Endothelial cell of umbilical vein (primary cell): Measurements from ENCODE around the gene C1orf35. TPM values are rescaled to one million over a fixed set of nuclear protein-coding genes. Genes with fewer than 3 reads are reported as not detected.

Experiments
- BruUV-seq: library from RNA; stranded (reverse); fragments of 400-500 nt; replicated peaks from 2 replicates; lab custom pipeline; 2021; lab: Mats Ljungman, UMichigan
- CTCF ChIA-PET: fragments of 300-600, 350-600 bp; sonication (Branson Sonifier 250); formaldehyde crosslinking; loops from one replicate; lab custom pipeline; 2021; ENCODE audit warnings: antibody characterized with exemption, inconsistent platforms; lab: Charles Lee
- POLR2A ChIA-PET: fragments of 300-600, 350-600 bp; sonication (Branson Sonifier 250); formaldehyde crosslinking; loops from one replicate; lab custom pipeline; 2021; ENCODE audit warnings: antibody characterized with exemption, inconsistent platforms; lab: Charles Lee
- DNase-seq: peaks from one replicate; pipeline ENCODE4 v3.0.0-alpha.2; 2011; ENCODE audit warnings: low read depth, low spot score
- FAIRE-seq: peaks from 2 replicates; lab custom pipeline; 2011; peaks lifted over from hg19 to GRCh38; lab: Jason Lieb, UNC
- H2AFZ ChIP-seq: 2 replicates; pipeline ENCODE4 v1.6.0; 2012; ENCODE audit warnings: low read depth, low read length, control low read depth, inconsistent platforms
- H3K27ac ChIP-seq: 2 replicates; pipeline ENCODE4 v1.5.1; 2011; ENCODE audit warnings: low read depth, mild to moderate bottlenecking, control low read depth, low read length, moderate library complexity; ENCODE audit not compliant: insufficient read depth
- H3K27me3 ChIP-seq, 2 experiments: 2 replicates each; pipeline versions ENCODE4 v1.6.0 to v1.6.1; 2011; ENCODE audit warnings: low read length in 2 of 2, mixed read lengths in 1 of 2; ENCODE audit not compliant: control insufficient read depth in 2 of 2, insufficient read depth in 2 of 2
- H3K36me3 ChIP-seq, 2 experiments: 2 replicates in 1 of 2; 3 replicates in 1 of 2; pipeline ENCODE4 v1.5.1; 2011; ENCODE audit warnings: low read length in 2 of 2, mild to moderate bottlenecking in 1 of 2, moderate library complexity in 1 of 2; ENCODE audit not compliant: control insufficient read depth in 2 of 2, insufficient read depth in 2 of 2; ENCODE audit errors: extremely low read depth in 1 of 2
- H3K4me1 ChIP-seq: 3 replicates; pipeline ENCODE4 v1.5.1; 2011; ENCODE audit warnings: mild to moderate bottlenecking, low read length; ENCODE audit not compliant: control insufficient read depth, insufficient read depth; ENCODE audit errors: extremely low read depth
- H3K4me2 ChIP-seq: 2 replicates; pipeline ENCODE4 v1.6.1; 2011; ENCODE audit warnings: low read length, control low read depth, mixed read lengths; ENCODE audit not compliant: insufficient read depth
- H3K4me3 ChIP-seq, 3 experiments: fragments of 200-600 bp in 1 of 3; sonication (generic), shearing (Covaris generic) in 1 of 3; replicated peaks in 1 of 3; 2 replicates each; pipeline ENCODE4 v1.5.1; 2011 to 2016; ENCODE audit warnings: control low read depth in 3 of 3, low read length in 3 of 3, mild to moderate bottlenecking in 2 of 3, inconsistent platforms in 1 of 3, low read depth in 1 of 3, moderate library complexity in 1 of 3; ENCODE audit not compliant: insufficient read depth in 1 of 3
- H3K79me2 ChIP-seq: 2 replicates; pipeline ENCODE4 v1.6.0; 2012; ENCODE audit warnings: low read length, inconsistent platforms; ENCODE audit not compliant: control insufficient read depth, insufficient read depth
- H3K9ac ChIP-seq: replicated peaks from 2 replicates; pipeline ENCODE3; 2011; ENCODE audit warnings: low read length, control low read depth; ENCODE audit not compliant: insufficient read depth; ENCODE audit errors: extremely low read depth
- H3K9me1 ChIP-seq: replicated peaks from 3 replicates; pipeline ENCODE4 v1.6.0; 2011; ENCODE audit warnings: mild to moderate bottlenecking, low read length; ENCODE audit not compliant: control insufficient read depth, insufficient read depth; ENCODE audit errors: extremely low read depth
- H3K9me3 ChIP-seq: replicated peaks from 2 replicates; pipeline ENCODE4 v1.5.1; 2012; ENCODE audit warnings: low read length, inconsistent platforms; ENCODE audit not compliant: control insufficient read depth, insufficient read depth
- H4K20me1 ChIP-seq: replicated peaks from 2 replicates; pipeline ENCODE3; 2011; ENCODE audit warnings: mild to moderate bottlenecking, low read length; ENCODE audit not compliant: control insufficient read depth, insufficient read depth; ENCODE audit errors: extremely low read depth
- CTCF ChIP-seq, 2 donors: IDR thresholded peaks; 1 replicate in 1 of 2; 2 replicates in 1 of 2; pipeline ENCODE4 v1.5.1; 2011; ENCODE audit warnings: low read length in 2 of 2, mild to moderate bottlenecking in 2 of 2, moderate library complexity in 2 of 2, control low read depth in 1 of 2, inconsistent platforms in 1 of 2, low read depth in 1 of 2; ENCODE audit not compliant: insufficient read depth in 1 of 2; ENCODE audit errors: extremely low read depth in 1 of 2
- EZH2 ChIP-seq: IDR thresholded peaks from 2 replicates; pipeline ENCODE4 v1.6.1; 2012; ENCODE audit warnings: borderline replicate concordance, low read depth, mild to moderate bottlenecking, moderate library complexity, low read length, inconsistent platforms; ENCODE audit not compliant: severe bottlenecking
- FOS ChIP-seq: IDR thresholded peaks from 2 replicates; pipeline ENCODE4 v1.6.1; 2011; ENCODE audit warnings: mild to moderate bottlenecking, low read length, moderate library complexity, borderline replicate concordance; ENCODE audit not compliant: insufficient read depth
- GATA2 ChIP-seq: IDR thresholded peaks from 2 replicates; pipeline ENCODE4 v1.7.0; 2011; ENCODE audit warnings: low read depth, mild to moderate bottlenecking, moderate library complexity, mixed read lengths, low read length; ENCODE audit not compliant: insufficient read length, insufficient read depth
- JUN ChIP-seq: IDR thresholded peaks from 2 replicates; pipeline ENCODE4 v1.6.1; 2011; ENCODE audit warnings: borderline replicate concordance, low read depth; ENCODE audit not compliant: insufficient read length, insufficient read depth
- MAX ChIP-seq: IDR thresholded peaks from 2 replicates; pipeline ENCODE4 v1.6.1; 2011; ENCODE audit not compliant: insufficient read depth, insufficient read length
- MYC ChIP-seq: IDR thresholded peaks from one replicate; pipeline ENCODE4 v1.6.1; 2011; ENCODE audit warnings: mild to moderate bottlenecking, low read depth, low read length
- POLR2A ChIP-seq: IDR thresholded peaks from 2 replicates; pipeline ENCODE4 v1.6.1; 2012; ENCODE audit warnings: low read depth, mild to moderate bottlenecking, control low read depth, low read length
- POLR2AphosphoS5 ChIP-seq: IDR thresholded peaks from 2 replicates; pipeline ENCODE4 v1.6.1; 2012; ENCODE audit warnings: low read depth, mild to moderate bottlenecking, control low read depth, low read length, moderate library complexity; ENCODE audit not compliant: insufficient read depth
- dilution Hi-C: fragments of 300-500 bp; cut with MboI; formaldehyde crosslinking; loops from one replicate; pipeline ENCODE4 v1.15.0; 2019; ENCODE audit warnings: low sequenced_read_pairs; ENCODE audit not compliant: extremely low pct_ligation_motif_present
- intact Hi-C: fragments of 100-400 bp; cut with micrococcal nuclease; formaldehyde crosslinking; loops from one replicate; pipeline ENCODE4 v1.10.0; 2022
- polyA plus RNA-seq, 4 experiments: library from polyadenylated mRNA; depleted of rRNA in 3 of 4; stranded (reverse) in 3 of 4; unstranded in 1 of 4; fragments of >200 nt; gene quantifications; 2 replicates each; pipeline versions ENCODE4 v1.2.1 to v1.2.3, GENCODE V29; 2011 to 2012; ENCODE audit warnings: missing spikeins in 1 of 4
- total RNA-seq: library from RNA; stranded (reverse); gene quantifications from 2 replicates; pipeline ENCODE4 v1.2.3, GENCODE V29; 2021

Gene C1orf35
- total and polyA plus RNA-seq, 2 donors (not counting 3 experiments of a cell fraction or from before 2014, with no cell fraction given): 19.9 to 21.7 TPM

GRCh38 chr1:228131766-228132165 lies 28.6 kb upstream of the C1orf35 start:
- no TSS peak for BruUV-seq
- Histone ChIP-seq H4K20me1 (no peaks in the 10 kb centered on the region), H3K9me1 (no peaks in the 10 kb centered on the region), H3K9ac (no peak overlapping the region), H2AFZ (no peak overlapping the region), H3K36me3 (no peaks in the 10 kb centered on the region), H3K27me3 (peaks cover 16 to 19% of the 10 kb centered on the region in 2 experiments), H3K4me1 (no peaks in the 10 kb centered on the region), H3K9me3 (no peaks in the 10 kb centered on the region), H3K27ac (no peak overlapping the region), H3K4me3 (no peak overlapping the region), H3K79me2 (no peaks in the 10 kb centered on the region), H3K4me2 (no peak overlapping the region)
- POLR2A ChIA-PET: no interaction called here
- intact Hi-C loops (loop anchor here (1.0 to 10.0 kb wide), 7 partner anchors 49 to 384 kb away; no protein-coding TSS in a partner anchor), dilution Hi-C loops (no loop called here)
- FAIRE-seq (no peak), DNase-seq (no peak)
- TF ChIP-seq JUN: no peak
- no peak for TF ChIP-seq FOS
- no peak for TF ChIP-seq EZH2
- no peak for TF ChIP-seq CTCF (IDR thresholded peaks at IDR 0.05; ENCODE audit: extremely low read depth in 1 of 2, insufficient read depth in 1 of 2, low read depth in 1 of 2, low read length in 2 of 2)
- no peak for TF ChIP-seq MAX
- no peak for TF ChIP-seq POLR2A
- TF ChIP-seq GATA2: no peak
- no peak for TF ChIP-seq POLR2AphosphoS5
- no peak for TF ChIP-seq MYC
- CTCF ChIA-PET: interaction anchor here (1.2 to 4.0 kb wide), 3 partner anchors 10 to 132 kb away, joined by 3 to 43 read pairs (median 4); partner anchors contain the start of gene IBA57
